Aorta (tissue), 5 donors: Measurements from ENCODE around the gene VPS26B. TPM values are rescaled to one million over a fixed set of nuclear protein-coding genes. Genes with fewer than 3 reads are reported as not detected.
"Not testable (repeated sequence)": the region's sequence is repeated elsewhere in the genome, so short reads cannot be mapped to it uniquely, and the experiment has no call there.

Source experiments
- ATAC-seq: fragments of 200-7000 bp; cut with Tn5 transposase; one replicate; pipeline ENCODE4 v1.9.1; 2022; ENCODE audit warnings: moderate library complexity; ENCODE audit not compliant: low FRiP score
- DNase-seq, 2 donors: peaks; one replicate each; pipeline ENCODE4 v3.0.0-alpha.2; 2020
- H3K27ac ChIP-seq, 2 donors: one replicate each; pipeline ENCODE4 v1.5.1; 2013; ENCODE audit warnings: low read length in 2 of 2, mild to moderate bottlenecking in 2 of 2, moderate library complexity in 2 of 2, control low read depth in 1 of 2, inconsistent platforms in 1 of 2, low read depth in 1 of 2
- H3K27me3 ChIP-seq, 2 donors: one replicate each; pipeline ENCODE4 v1.6.1; 2013; ENCODE audit warnings: control low read depth in 1 of 2, low read length in 1 of 2, mild to moderate bottlenecking in 1 of 2, moderate library complexity in 1 of 2; ENCODE audit not compliant: insufficient read depth in 2 of 2, control insufficient read depth in 1 of 2
- H3K36me3 ChIP-seq, 2 donors: one replicate each; pipeline ENCODE4 v1.6.1; 2013; ENCODE audit warnings: control low read depth in 1 of 2, low read length in 1 of 2, mild to moderate bottlenecking in 1 of 2; ENCODE audit not compliant: insufficient read depth in 2 of 2, control insufficient read depth in 1 of 2
- H3K4me1 ChIP-seq, 2 donors: one replicate each; pipeline ENCODE4 v1.6.1; 2013; ENCODE audit warnings: low read length in 2 of 2, control low read depth in 1 of 2, mild to moderate bottlenecking in 1 of 2, moderate library complexity in 1 of 2; ENCODE audit not compliant: insufficient read depth in 2 of 2, control insufficient read depth in 1 of 2
- H3K4me3 ChIP-seq, 2 donors: one replicate each; pipeline ENCODE4 v1.5.1; 2013; ENCODE audit warnings: low read length in 2 of 2, control low read depth in 1 of 2, mild to moderate bottlenecking in 1 of 2
- H3K9me3 ChIP-seq: one replicate; pipeline ENCODE4 v1.6.1; 2013; ENCODE audit warnings: mild to moderate bottlenecking, low read length; ENCODE audit not compliant: control insufficient read depth
- WGBS, 2 donors: extraction: QIAGEN DNeasy Blood & Tissue Kit; methylation state at CpG; one replicate each; pipeline ENCODE4 v1.1.7; 2013; 5-methylcytosine and 5-hydroxymethylcytosine counted together
- intact Hi-C, 2 donors: fragments of 100-400 bp; cut with DNase I; formaldehyde crosslinking; loops; one replicate each; pipeline versions ENCODE4 v1.14.2 to v1.15.0; 2022
- polyA plus RNA-seq, 2 donors: library from polyadenylated mRNA; stranded (reverse); fragments of 200-250 nt; gene quantifications; one replicate each; pipeline ENCODE4 v1.2.3, GENCODE V29; 2013
- total RNA-seq, 2 donors: library from RNA; stranded (reverse); fragmentation: NEBNext Ultra II Directional; extraction: Animal tissue kit (Norgen Biotek cat#: 25700); gene quantifications; one replicate each; pipeline ENCODE4 v1.2.1, GENCODE V29; 2021
- donor health status: healthy with polysubstance abuse.
- donor health status: Bipolar disorder and iron deficiency.
- donor health status: DM: no; HTN: no; CAD: no.
- donor health status: DM: no; HTN: no; CAD: no.
- donor health status: DM: yes; HTN: yes; CAD: no.

The VPS26B gene
- total and polyA plus RNA-seq, 4 donors, result 17.9 to 42.9 (median 32.0) TPM

DNA sequence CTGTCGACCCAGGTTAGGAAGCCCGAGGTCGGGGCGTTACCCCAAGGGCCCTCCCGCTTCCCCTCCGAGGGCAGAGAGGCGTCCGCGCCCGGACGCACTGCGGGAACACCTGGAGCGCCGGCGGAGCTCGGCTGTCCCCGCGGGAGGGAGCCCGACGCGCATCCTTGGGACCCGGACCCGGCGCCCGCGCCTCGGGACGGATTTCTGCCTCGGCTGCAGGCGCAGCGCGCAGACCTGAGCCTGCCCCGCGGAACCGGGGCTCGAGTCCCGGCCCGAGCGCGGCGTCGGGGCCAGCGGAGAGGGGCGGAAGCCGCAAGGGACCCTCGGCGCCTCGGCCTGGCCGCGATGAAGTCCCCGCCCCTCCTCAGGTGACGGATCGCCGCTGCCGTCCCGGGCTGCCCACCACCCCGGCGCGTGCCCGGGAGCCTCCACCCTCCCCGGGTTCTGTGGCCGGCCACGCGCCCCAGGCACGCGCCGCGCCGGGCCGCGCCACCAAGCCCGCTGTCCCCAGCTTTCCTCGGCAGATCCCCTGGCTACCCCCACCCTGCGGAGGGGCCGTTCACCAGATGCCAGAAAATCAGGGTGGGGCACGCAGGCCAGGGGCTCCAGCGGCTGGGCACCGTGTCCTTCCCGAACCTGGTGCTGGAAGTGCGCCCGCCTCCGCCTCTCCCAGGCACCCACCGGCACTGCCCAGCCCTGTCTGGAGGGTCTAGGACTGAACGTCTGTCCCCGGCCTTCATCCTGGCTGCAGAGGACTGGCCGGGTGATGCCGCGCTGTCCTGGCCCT is 52.1 kb downstream of the VPS26B start:
- no peaks in the 10 kb centered on the region for H3K27me3 ChIP-seq
- no peak for ATAC-seq
- H3K4me3 ChIP-seq, result peak overlapping the region in 1 of 2 donors; percentile 5
- H3K4me1 ChIP-seq, result no peaks in the 10 kb centered on the region
- no peak overlapping the region for H3K27ac ChIP-seq
- peaks cover 2% of the 10 kb centered on the region for H3K9me3 ChIP-seq
- peak in 1 of 2 donors; percentile 74 for DNase-seq
- H3K36me3 ChIP-seq, result no peaks in the 10 kb centered on the region
- intact Hi-C loops, result no loop called here
- 1 to 3% methylated on average over 57 to 88 of the region's 88 CpGs for WGBS, 2 donors

DNA sequence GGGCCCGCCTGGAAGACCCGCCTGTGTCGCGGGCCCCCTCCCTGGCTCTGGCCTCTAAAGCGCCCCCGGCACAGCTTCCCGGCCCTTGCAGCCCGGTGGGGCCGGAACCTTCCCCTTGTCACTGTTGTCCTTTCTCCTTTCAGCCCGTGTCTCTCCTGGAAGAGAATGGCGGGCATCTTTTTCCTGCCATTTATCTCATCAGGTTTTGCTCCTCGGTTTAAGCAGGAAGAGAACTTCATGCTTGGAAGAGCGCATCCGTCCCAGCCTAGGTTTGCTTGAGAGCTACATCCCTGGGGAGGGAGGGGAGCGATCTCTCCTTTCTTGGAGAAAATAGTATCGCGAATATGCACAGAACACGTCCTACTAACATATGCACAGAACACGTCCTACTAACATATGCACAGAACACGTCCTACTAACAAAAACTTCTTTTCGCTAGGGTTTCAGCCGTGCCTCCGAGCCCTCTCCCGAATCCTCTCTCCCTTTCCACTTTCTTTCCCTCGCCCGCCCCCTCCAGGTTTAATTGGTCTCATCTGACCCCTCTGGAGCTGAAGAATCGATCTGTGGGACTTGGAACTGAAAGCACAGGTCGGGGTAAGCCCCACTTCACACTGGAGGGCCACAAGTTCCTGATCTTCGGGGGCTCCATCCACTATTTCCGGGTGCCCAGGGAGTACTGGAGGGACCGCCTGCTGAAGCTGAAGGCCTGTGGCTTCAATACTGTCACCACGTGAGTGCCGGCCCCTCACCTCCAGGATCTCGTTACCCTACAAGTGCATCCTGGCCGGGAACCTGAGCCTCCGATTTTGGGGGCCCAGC is 52.9 kb downstream of the VPS26B start:
- intact Hi-C loops, result no loop called here
- Histone ChIP-seq H3K27ac (no peak overlapping the region), H3K9me3 (peaks cover 2% of the 10 kb centered on the region), H3K27me3 (no peaks in the 10 kb centered on the region), H3K4me3 (no peak overlapping the region), H3K4me1 (no peaks in the 10 kb centered on the region), H3K36me3 (no peaks in the 10 kb centered on the region)
- ATAC-seq (no peak), DNase-seq (no peak)
- 23 to 26% methylated on average over 36 of the region's 36 CpGs for WGBS, 2 donors

GRCh38 chr11:134278356-134278755 is 53.9 kb downstream of the VPS26B start:
- no peaks in the 10 kb centered on the region for H3K27me3 ChIP-seq
- ATAC-seq (no peak), DNase-seq (no peak)
- H3K9me3 ChIP-seq, result peaks cover 2% of the 10 kb centered on the region
- WGBS, 2 donors, result 91 to 96% methylated on average over 4 of the region's 4 CpGs
- H3K36me3 ChIP-seq, result no peaks in the 10 kb centered on the region
- H3K4me1 ChIP-seq, result no peaks in the 10 kb centered on the region
- H3K27ac ChIP-seq, result no peak overlapping the region
- intact Hi-C loops, result no loop called here
- no peak overlapping the region for H3K4me3 ChIP-seq

GRCh38 chr11:134281635-134282034 is 57.2 kb downstream of the VPS26B start:
- 87 to 92% methylated on average over 6 to 16 of the region's 17 CpGs for WGBS, 2 donors
- H3K4me1 ChIP-seq, H3K27ac ChIP-seq, intact Hi-C loops, ATAC-seq, H3K9me3 ChIP-seq, H3K27me3 ChIP-seq, DNase-seq, H3K36me3 ChIP-seq, H3K4me3 ChIP-seq: not testable (repeated sequence)

GRCh38 chr11:134282121-134283045 is 57.9 kb downstream of the VPS26B start:
- no peak for ATAC-seq

DNA sequence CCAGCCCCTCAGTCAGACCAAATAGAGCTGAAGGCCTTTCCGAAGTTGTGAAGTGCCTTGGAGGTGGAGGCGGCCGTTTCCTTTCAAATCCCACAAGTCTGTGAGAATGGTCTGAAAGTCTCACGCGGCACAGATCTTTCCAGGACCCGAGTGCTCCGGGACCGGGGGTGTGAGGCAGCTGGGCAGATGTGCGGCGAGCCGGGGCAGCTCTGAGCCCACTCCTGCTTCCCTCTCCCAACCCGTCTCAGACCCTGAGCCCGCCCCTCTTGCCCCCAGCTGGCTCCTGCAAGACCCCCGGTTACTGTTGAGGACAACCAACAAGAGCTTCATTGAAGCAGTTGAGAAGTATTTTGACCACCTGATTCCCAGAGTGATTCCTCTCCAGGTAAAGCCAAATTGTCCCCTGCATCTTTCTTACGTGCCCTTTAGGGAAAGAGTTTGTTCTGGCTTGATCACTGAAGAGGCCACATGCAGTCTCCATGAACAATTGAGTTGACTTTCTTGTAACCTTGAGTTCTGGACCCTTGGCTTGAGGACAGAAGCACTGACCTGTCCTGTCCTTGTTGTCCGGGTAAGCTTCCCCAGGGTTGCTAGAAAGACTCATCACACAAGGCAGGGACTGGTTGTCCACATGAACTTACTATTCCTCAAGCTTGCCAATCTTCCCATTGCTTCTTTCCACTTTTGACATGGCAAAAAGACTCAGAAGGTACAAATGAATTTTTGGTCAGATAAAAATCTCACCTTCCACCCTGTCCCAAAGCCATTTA is 59.2 kb downstream of the VPS26B start:
- H3K4me3 ChIP-seq, result no peak overlapping the region
- no peaks in the 10 kb centered on the region for H3K27me3 ChIP-seq
- peaks cover 1% of the 10 kb centered on the region for H3K9me3 ChIP-seq
- ATAC-seq (no peak), DNase-seq (peak in 1 of 2 donors; percentile 65)
- H3K4me1 ChIP-seq, result no peaks in the 10 kb centered on the region
- intact Hi-C loops, result no loop called here
- no peak overlapping the region for H3K27ac ChIP-seq
- H3K36me3 ChIP-seq, result no peaks in the 10 kb centered on the region
- WGBS, 2 donors, result 79 to 88% methylated on average over 14 to 16 of the region's 16 CpGs

More at GRCh38 chr11:134282121-134283045, 57.9 kb downstream of the VPS26B start:
- peak; percentile 67 for DNase-seq
- Histone ChIP-seq H3K4me1 (no peaks in the 10 kb centered on the region), H3K9me3 (peaks cover 2% of the 10 kb centered on the region), H3K27ac (no peak overlapping the region), H3K27me3 (no peaks in the 10 kb centered on the region), H3K36me3 (no peaks in the 10 kb centered on the region), H3K4me3 (no peak overlapping the region)
- 81 to 82% methylated on average over 22 of the region's 22 CpGs for WGBS, 2 donors
- intact Hi-C loops, result no loop called here

DNA sequence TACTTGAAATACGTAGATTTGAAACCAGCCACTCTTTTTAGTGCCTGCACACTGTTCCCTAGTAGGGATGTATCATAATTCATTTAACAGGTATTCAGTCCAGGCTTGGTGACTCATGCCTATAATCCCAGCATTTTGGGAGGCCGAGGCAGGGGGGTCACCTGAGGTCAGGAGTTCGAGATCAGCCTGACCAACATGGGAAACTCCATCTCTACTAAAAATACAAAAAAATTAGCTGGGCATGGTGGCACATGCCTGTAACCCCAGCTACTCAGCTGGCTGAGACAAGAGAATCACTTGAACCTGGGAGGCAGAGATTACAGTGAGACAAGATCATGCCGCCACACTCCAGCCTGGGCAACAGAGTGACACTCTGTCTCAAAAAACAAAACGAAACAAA is 59.9 kb downstream of the VPS26B start:
- H3K27ac ChIP-seq, ATAC-seq, H3K9me3 ChIP-seq, H3K36me3 ChIP-seq, intact Hi-C loops, DNase-seq, H3K4me1 ChIP-seq, H3K4me3 ChIP-seq, H3K27me3 ChIP-seq: not testable (repeated sequence)
- 87 to 89% methylated on average over 5 of the region's 5 CpGs for WGBS, 2 donors

DNA sequence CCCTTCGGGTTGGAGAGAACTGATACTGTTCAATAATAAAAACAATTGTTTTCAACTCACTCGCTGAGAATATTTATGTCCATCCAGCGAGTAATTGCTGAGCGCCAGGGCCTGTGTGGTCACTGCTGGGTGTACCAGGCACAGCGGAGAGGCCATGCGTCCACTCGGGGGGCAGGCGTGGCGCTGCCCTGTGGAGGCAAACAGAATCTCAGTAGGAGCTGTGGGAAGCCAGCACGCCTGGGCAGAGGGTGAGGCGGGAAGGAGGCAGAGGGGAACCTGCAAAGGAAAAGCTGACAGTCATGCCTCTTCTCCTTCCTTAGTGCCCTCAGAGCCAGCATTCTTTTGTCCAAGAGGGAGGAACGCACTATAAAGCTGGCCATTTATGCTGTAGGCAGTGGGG is 63.1 kb downstream of the VPS26B start:
- Histone ChIP-seq H3K4me1 (no peaks in the 10 kb centered on the region), H3K27me3 (no peaks in the 10 kb centered on the region), H3K9me3 (peaks cover 1% of the 10 kb centered on the region), H3K4me3 (no peak overlapping the region), H3K27ac (no peak overlapping the region), H3K36me3 (no peaks in the 10 kb centered on the region)
- ATAC-seq, result no peak
- no peak for DNase-seq
- WGBS, 2 donors, result 89 to 91% methylated on average over 12 of the region's 12 CpGs
- intact Hi-C loops, result no loop called here
